NCI-H2227 (cell line): ENCODE results near the gene SGPP2.
"Not testable (repeated sequence)": the region's sequence is repeated elsewhere in the genome, so short reads cannot be mapped to it uniquely, and the experiment has no call there.

Experiments used
- DNase-seq: peaks from one replicate; lab custom pipeline; 2025; ENCODE audit not compliant: unreplicated experiment; lab: John Stamatoyannopoulos, UW

Gene SGPP2

GRCh38 chr2:222427646-222428301, 3.4 kb downstream of the SGPP2 start:
- DNase-seq, result no peak

- no peak for DNase-seq
These were observed 5.7 kb downstream of the SGPP2 start for GRCh38 chr2:222430071-222430470.

- no peak for DNase-seq
These were observed 6.3 kb downstream of the SGPP2 start for GRCh38 chr2:222430681-222431080.

GRCh38 chr2:222431869-222432268, 7.5 kb downstream of the SGPP2 start:
- DNase-seq, result no peak

- no peak for DNase-seq
These were observed 9.2 kb downstream of the SGPP2 start for GRCh38 chr2:222433332-222434173.

GRCh38 chr2:222434204-222434603, 9.9 kb downstream of the SGPP2 start:
- DNase-seq, result no peak

- not testable (repeated sequence) for DNase-seq
These were observed 11.2 kb downstream of the SGPP2 start for GRCh38 chr2:222435400-222436039.

- no peak for DNase-seq
These were observed 11.7 kb downstream of the SGPP2 start for GRCh38 chr2:222436040-222436413.

GRCh38 chr2:222439692-222440091, 15.3 kb downstream of the SGPP2 start:
- no peak for DNase-seq

GRCh38 chr2:222440673-222441422, 16.5 kb downstream of the SGPP2 start:
- DNase-seq, result no peak

- no peak for DNase-seq
These were observed 18.3 kb downstream of the SGPP2 start for GRCh38 chr2:222442665-222443064.

GRCh38 chr2:222445227-222445626, 20.9 kb downstream of the SGPP2 start:
- no peak for DNase-seq

GRCh38 chr2:222447131-222447530, 22.8 kb downstream of the SGPP2 start:
- DNase-seq, result no peak

- DNase-seq, result no peak
These were observed 24.4 kb downstream of the SGPP2 start for GRCh38 chr2:222448748-222449181.

GRCh38 chr2:222450021-222450420, 25.7 kb downstream of the SGPP2 start:
- DNase-seq, result no peak

- no peak for DNase-seq
These were observed 26.9 kb downstream of the SGPP2 start for GRCh38 chr2:222451224-222451674.

GRCh38 chr2:222452422-222452950, 28.1 kb downstream of the SGPP2 start:
- no peak for DNase-seq

- no peak for DNase-seq
These were observed 32.2 kb downstream of the SGPP2 start for GRCh38 chr2:222456479-222457077.

GRCh38 chr2:222459983-222460382, 35.6 kb downstream of the SGPP2 start:
- DNase-seq, result no peak

GRCh38 chr2:222465746-222466145, 41.4 kb downstream of the SGPP2 start:
- DNase-seq, result no peak
